GM21367 (cell line): ENCODE data around the gene PDE6B.
A peak's percentile ranks its signal among the peaks of the same experiment; 100 is the strongest.
"Not testable (repeated sequence)": the region's sequence is repeated elsewhere in the genome, so short reads cannot be mapped to it uniquely, and the experiment has no call there.

Experiments used
- ATAC-seq: cut with Tn5 transposase; IDR thresholded peaks from one replicate; pipeline ENCODE4 v1.9.1; 2021; ENCODE audit not compliant: unreplicated experiment

PDE6B gene

GRCh38 chr4:704198-704891 is 79.0 kb downstream of the PDE6B start:
- no peak for ATAC-seq

- no peak for ATAC-seq
Measured at GRCh38 chr4:704971-705277, 79.6 kb downstream of the PDE6B start.

- ATAC-seq, result peak; percentile 82
Measured at GRCh38 chr4:705278-706082, 80.1 kb downstream of the PDE6B start, which contains the start of gene PCGF3. TSS of gene PCGF3 (plus strand) at chr4:705832. CDS start at chr4:733681, 27,849 bp downstream.

- not testable (repeated sequence) for ATAC-seq
Measured at GRCh38 chr4:706083-706633, 80.8 kb downstream of the PDE6B start.

GRCh38 chr4:706834-707598 is 81.6 kb downstream of the PDE6B start:
- no peak for ATAC-seq

GRCh38 chr4:707929-708630 is 82.7 kb downstream of the PDE6B start:
- ATAC-seq, result no peak

- no peak for ATAC-seq
Measured at GRCh38 chr4:708631-708933, 83.2 kb downstream of the PDE6B start.

GRCh38 chr4:709348-709747 is 84.0 kb downstream of the PDE6B start:
- ATAC-seq, result no peak

GRCh38 chr4:710116-710515 is 84.7 kb downstream of the PDE6B start:
- ATAC-seq, result no peak

GRCh38 chr4:710916-711315 is 85.5 kb downstream of the PDE6B start:
- no peak for ATAC-seq

- no peak for ATAC-seq
Measured at GRCh38 chr4:712093-712492, 86.7 kb downstream of the PDE6B start.

GRCh38 chr4:712916-713632 is 87.7 kb downstream of the PDE6B start:
- no peak for ATAC-seq

GRCh38 chr4:714087-714486 is 88.7 kb downstream of the PDE6B start:
- no peak for ATAC-seq

GRCh38 chr4:717601-718320 is 92.4 kb downstream of the PDE6B start:
- no peak for ATAC-seq

- no peak for ATAC-seq
Measured at GRCh38 chr4:718460-718859, 93.1 kb downstream of the PDE6B start.
